ENCODE data around the gene MPRIP. TPM values are rescaled to one million over a fixed set of nuclear protein-coding genes. Genes with fewer than 3 reads are reported as not detected.

The MPRIP gene
- total and polyA plus RNA-seq, 2 of the 13 experiments (the other 11 are each of a cell fraction or from before 2014, with no cell fraction given) = 50.2 to 52.4 TPM

DNA sequence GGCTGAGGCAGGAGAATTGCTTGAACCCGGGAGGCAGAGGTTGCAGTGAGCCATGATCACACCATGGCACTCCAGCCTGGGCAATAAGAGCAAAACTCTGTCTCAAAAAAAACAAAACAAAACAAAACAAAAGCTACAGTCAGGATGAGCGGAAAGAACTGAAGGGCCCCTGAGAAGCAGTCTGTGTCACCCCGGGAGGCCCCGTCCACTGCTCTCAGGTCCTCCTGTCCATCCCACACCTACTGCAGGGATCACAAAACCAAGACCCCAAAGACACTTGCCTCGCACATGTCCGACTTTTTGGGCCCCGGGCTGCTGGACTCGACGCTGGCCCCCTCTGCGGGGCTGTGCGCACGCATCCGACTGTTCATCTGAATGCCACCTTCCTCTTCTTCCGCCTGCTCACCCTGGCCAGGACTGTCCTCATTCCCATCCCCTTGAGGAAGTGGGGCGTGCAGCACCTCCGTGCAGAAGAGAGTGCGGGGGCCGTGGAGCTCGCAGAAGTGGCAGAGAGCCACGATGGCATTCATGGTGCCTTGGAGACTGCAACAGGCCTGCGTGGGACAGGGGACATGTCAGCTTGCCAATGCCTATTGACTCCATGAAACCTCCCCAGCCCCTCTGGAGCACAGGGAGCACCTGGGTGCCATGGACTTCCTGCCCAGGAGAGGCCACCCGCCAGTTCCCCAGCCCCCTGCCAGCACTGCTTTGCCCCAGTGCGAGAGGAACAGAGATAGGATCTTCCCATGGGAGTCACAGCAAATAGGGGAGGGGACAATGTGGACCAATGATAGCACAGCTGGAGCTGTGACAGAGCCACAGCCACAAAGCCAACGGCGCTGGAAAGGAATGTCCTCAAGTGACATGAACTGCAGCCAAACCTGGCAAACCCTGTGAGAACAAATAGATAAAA lies 185.6 kb downstream of the MPRIP start:
- TF ChIP-seq ZBTB7A (CRISPR knock-in tag; IDR thresholded peaks at IDR 0.05) (no peak), AGO2 (optimal IDR thresholded peaks at IDR 0.05; ENCODE audit: low read depth, low read length) (peak; percentile 66)
- TF ChIP-seq, protein P1, sequence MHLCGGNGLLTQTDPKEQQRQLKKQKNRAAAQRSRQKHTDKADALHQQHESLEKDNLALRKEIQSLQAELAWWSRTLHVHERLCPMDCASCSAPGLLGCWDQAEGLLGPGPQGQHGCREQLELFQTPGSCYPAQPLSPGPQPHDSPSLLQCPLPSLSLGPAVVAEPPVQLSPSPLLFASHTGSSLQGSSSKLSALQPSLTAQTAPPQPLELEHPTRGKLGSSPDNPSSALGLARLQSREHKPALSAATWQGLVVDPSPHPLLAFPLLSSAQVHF (CRISPR knock-in tag; IDR thresholded peaks at IDR 0.05) = no peak
- TF ChIP-seq, protein P2, sequence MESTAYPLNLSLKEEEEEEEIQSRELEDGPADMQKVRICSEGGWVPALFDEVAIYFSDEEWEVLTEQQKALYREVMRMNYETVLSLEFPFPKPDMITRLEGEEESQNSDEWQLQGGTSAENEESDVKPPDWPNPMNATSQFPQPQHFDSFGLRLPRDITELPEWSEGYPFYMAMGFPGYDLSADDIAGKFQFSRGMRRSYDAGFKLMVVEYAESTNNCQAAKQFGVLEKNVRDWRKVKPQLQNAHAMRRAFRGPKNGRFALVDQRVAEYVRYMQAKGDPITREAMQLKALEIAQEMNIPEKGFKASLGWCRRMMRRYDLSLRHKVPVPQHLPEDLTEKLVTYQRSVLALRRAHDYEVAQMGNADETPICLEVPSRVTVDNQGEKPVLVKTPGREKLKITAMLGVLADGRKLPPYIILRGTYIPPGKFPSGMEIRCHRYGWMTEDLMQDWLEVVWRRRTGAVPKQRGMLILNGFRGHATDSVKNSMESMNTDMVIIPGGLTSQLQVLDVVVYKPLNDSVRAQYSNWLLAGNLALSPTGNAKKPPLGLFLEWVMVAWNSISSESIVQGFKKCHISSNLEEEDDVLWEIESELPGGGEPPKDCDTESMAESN (CRISPR knock-in tag; conservative IDR thresholded peaks at IDR 0.05) = no peak
- TF ChIP-seq, protein P3, sequence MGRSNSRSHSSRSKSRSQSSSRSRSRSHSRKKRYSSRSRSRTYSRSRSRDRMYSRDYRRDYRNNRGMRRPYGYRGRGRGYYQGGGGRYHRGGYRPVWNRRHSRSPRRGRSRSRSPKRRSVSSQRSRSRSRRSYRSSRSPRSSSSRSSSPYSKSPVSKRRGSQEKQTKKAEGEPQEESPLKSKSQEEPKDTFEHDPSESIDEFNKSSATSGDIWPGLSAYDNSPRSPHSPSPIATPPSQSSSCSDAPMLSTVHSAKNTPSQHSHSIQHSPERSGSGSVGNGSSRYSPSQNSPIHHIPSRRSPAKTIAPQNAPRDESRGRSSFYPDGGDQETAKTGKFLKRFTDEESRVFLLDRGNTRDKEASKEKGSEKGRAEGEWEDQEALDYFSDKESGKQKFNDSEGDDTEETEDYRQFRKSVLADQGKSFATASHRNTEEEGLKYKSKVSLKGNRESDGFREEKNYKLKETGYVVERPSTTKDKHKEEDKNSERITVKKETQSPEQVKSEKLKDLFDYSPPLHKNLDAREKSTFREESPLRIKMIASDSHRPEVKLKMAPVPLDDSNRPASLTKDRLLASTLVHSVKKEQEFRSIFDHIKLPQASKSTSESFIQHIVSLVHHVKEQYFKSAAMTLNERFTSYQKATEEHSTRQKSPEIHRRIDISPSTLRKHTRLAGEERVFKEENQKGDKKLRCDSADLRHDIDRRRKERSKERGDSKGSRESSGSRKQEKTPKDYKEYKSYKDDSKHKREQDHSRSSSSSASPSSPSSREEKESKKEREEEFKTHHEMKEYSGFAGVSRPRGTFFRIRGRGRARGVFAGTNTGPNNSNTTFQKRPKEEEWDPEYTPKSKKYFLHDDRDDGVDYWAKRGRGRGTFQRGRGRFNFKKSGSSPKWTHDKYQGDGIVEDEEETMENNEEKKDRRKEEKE (IDR thresholded peaks at IDR 0.05) = no peak
- Histone ChIP-seq H3K36me3 (replicated peaks in 1 of 2; ENCODE audit: control insufficient read depth in 1 of 2, insufficient read depth in 2 of 2, low read length in 2 of 2) (peaks cover 47 to 92% of the 10 kb centered on the region in 2 experiments), H3K9ac (ENCODE audit: insufficient read depth, low read depth, low read length) (no peak overlapping the region), H3K4me2 (ENCODE audit: low read depth, low read length) (no peak overlapping the region), H3K27me3 (ENCODE audit: control insufficient read depth in 1 of 2, insufficient read depth in 2 of 2, low read length in 2 of 2) (no peaks in the 10 kb centered on the region), H4K20me1 (ENCODE audit: insufficient read depth, low read length) (no peaks in the 10 kb centered on the region), H3K4me3 (replicated peaks in 1 of 3; ENCODE audit: insufficient read depth in 1 of 3, low read depth in 2 of 3, low read length in 3 of 3) (no peak overlapping the region), H2AFZ (ENCODE audit: low read length) (no peak overlapping the region), H3K27ac (ENCODE audit: extremely low read length, insufficient read depth, low read length) (no peak overlapping the region), H3K9me3 (ENCODE audit: low read length) (no peaks in the 10 kb centered on the region), H3K79me2 (ENCODE audit: insufficient read depth, low read length) (peaks cover 4% of the 10 kb centered on the region), H3K4me1 (ENCODE audit: insufficient read depth, low read length) (peaks cover 13% of the 10 kb centered on the region)
- FAIRE-seq (no peak), DNase-seq (ENCODE audit: low spot score) (no peak), ATAC-seq (no peak)
- POLR2A ChIA-PET = interaction anchor here (1.2 kb wide), 1 partner anchor 53 kb away, joined by 3 read pairs; no protein-coding TSS in a partner anchor
- BruUV-seq (replicated peaks) = no TSS peak
- in situ Hi-C loops (cut with HindIII; ENCODE audit: extremely low pct_ligation_motif_present, low pct_unique_long_range_greater_than_20kb) (no loop called here), intact Hi-C loops (cut with micrococcal nuclease; ENCODE audit: unreplicated experiment) (no loop called here)
- CTCF ChIA-PET (ENCODE audit: low intra/inter-chr PET ratio, low total read pairs) = no interaction called here
- 95% methylated on average over 25 of the region's 25 CpGs for whole genome bisulfite sequencing (ENCODE audit: low lambda C conversion rate)
